Measurements from ENCODE around the gene RALBP1.

- TF ChIP-seq POLR2AphosphoS5 (IDR thresholded peaks at IDR 0.05; ENCODE audit: borderline replicate concordance, low read depth, low read length) (no peak), EZH2 (IDR thresholded peaks at IDR 0.05) (no peak)
Observed at GRCh38 chr18:9449600-9450414, 25.5 kb upstream of the RALBP1 start.

All from SK-N-MC (cell line).